Ascending aorta (tissue), 2 donors: ENCODE data around the gene COTL1. TPM values are rescaled to one million over a fixed set of nuclear protein-coding genes. Genes with fewer than 3 reads are reported as not detected.

ENCODE experiments used
- DNase-seq, 2 donors: peaks; one replicate each; pipeline ENCODE4 v3.0.0-alpha.2; 2019; ENCODE audit warnings: low spot score in 2 of 2
- H3K27ac ChIP-seq, 2 donors: fragments of 200-600 bp; sonication (generic); one replicate each; pipeline ENCODE4 v1.5.1; 2016 to 2017; ENCODE audit warnings: mild to moderate bottlenecking in 1 of 2
- H3K27me3 ChIP-seq: fragments of 200-600 bp; sonication (generic); one replicate; pipeline ENCODE4 v1.5.1; 2017
- H3K36me3 ChIP-seq, 2 donors: fragments of 200-600 bp; sonication (generic); one replicate each; pipeline ENCODE4 v1.5.1; 2016
- H3K4me1 ChIP-seq, 2 donors: fragments of 200-600 bp; sonication (generic); one replicate each; pipeline ENCODE4 v1.5.1; 2016 to 2017; ENCODE audit warnings: mild to moderate bottlenecking in 1 of 2
- H3K4me3 ChIP-seq, 2 donors: fragments of 200-600 bp; sonication (generic); one replicate each; pipeline ENCODE4 v1.5.1; 2016 to 2017; ENCODE audit warnings: mild to moderate bottlenecking in 1 of 2
- H3K9me3 ChIP-seq, 2 donors: fragments of 200-600 bp; sonication (generic); one replicate each; pipeline ENCODE4 v1.5.1; 2016
- intact Hi-C: fragments of 100-400 bp; cut with DNase I; formaldehyde crosslinking; loops from one replicate; pipeline ENCODE4 v1.15.1; 2023
- total RNA-seq: library from RNA; depleted of rRNA; stranded (reverse); fragments of >200 nt; gene quantifications from one replicate; pipeline ENCODE4 v1.1.0, GENCODE V29; 2016
- TF ChIP-seq, protein P1 (sequence below), 3 experiments: fragments of 200-600 bp in 2 of 3; fragments of 450-650 bp in 1 of 3; sonication (generic) in 2 of 3; IDR thresholded peaks; one replicate each; pipeline ENCODE4 v1.5.1; 2016 to 2019; ENCODE audit warnings: antibody characterized with exemption in 3 of 3, mild to moderate bottlenecking in 1 of 3, moderate library complexity in 1 of 3

COTL1 gene
- total RNA-seq, 1 donor from 2014 or later, result 120 TPM

DNA sequence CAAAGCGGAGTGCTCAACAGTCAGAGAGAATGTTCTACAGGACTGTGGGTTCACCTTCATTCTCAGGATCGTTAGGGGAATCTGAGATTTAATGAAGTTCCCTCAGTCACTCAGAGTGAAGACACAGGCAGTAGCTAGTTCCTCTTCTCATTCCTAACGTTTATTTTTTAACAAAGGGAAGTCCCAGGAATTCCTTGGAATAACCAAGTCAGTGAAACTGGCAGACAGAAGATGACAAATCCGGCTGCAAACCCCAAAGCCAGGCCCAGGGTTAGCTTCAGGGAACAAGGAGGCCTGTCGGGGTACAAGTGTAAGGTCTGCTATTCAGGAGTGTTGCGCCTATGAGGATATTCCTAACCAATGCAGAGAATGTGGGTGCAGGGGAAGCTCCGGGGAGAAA lies 42.0 kb downstream of the COTL1 start:
- intact Hi-C loops, result no loop called here
- TF ChIP-seq, protein P1, sequence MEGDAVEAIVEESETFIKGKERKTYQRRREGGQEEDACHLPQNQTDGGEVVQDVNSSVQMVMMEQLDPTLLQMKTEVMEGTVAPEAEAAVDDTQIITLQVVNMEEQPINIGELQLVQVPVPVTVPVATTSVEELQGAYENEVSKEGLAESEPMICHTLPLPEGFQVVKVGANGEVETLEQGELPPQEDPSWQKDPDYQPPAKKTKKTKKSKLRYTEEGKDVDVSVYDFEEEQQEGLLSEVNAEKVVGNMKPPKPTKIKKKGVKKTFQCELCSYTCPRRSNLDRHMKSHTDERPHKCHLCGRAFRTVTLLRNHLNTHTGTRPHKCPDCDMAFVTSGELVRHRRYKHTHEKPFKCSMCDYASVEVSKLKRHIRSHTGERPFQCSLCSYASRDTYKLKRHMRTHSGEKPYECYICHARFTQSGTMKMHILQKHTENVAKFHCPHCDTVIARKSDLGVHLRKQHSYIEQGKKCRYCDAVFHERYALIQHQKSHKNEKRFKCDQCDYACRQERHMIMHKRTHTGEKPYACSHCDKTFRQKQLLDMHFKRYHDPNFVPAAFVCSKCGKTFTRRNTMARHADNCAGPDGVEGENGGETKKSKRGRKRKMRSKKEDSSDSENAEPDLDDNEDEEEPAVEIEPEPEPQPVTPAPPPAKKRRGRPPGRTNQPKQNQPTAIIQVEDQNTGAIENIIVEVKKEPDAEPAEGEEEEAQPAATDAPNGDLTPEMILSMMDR (IDR thresholded peaks at IDR 0.05), result no peak
- Histone ChIP-seq H3K4me1 (no peaks in the 10 kb centered on the region), H3K9me3 (no peaks in the 10 kb centered on the region), H3K4me3 (no peak overlapping the region), H3K36me3 (no peaks in the 10 kb centered on the region), H3K27ac (no peak overlapping the region), H3K27me3 (no peaks in the 10 kb centered on the region)
- no peak for DNase-seq

DNA sequence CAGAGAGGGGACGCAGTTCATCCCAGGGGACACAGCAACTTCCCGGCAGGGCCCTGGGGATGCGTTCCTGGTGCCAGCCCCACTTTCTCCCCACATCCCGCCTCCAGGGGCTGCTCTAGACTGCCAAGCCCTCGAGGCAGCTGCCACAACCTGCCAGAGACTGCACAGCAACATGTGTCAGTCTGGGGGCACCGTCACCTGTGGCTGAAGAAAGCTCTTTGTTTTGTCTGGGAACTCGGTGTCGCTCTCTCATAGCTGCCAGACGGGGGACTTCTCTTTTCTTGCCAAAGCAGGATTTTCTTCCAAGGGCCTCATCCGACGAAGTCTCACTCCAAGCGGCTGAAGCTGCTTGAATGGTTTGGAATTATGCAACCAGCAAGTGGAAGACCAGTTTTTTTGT lies 43.7 kb downstream of the COTL1 start:
- no peak overlapping the region for H3K27ac ChIP-seq
- no peaks in the 10 kb centered on the region for H3K27me3 ChIP-seq
- no peaks in the 10 kb centered on the region for H3K36me3 ChIP-seq
- TF ChIP-seq, protein P1 (IDR thresholded peaks at IDR 0.05), result no peak
- no peaks in the 10 kb centered on the region for H3K4me1 ChIP-seq
- no peak for DNase-seq
- intact Hi-C loops, result no loop called here
- no peak overlapping the region for H3K4me3 ChIP-seq
- H3K9me3 ChIP-seq, result no peaks in the 10 kb centered on the region

DNA sequence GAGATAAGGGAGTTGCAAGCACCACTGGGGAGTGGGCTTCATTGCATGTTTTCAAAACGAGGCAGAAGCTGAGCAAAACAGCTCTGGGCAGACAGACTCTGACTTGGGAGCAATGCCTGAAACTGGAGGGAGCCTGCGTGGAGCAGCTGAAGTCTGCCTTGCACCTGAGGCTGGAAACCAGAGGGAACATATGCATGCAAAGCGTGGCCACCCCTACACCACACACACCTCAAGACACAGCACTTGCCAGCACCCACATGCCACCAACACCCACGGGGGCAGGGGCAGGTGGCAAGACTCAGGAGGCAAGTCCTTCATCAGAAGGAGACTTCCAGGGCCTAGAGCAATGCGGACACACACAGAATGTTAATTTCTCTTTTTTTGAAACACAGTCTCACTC lies 45.8 kb downstream of the COTL1 start:
- intact Hi-C loops, result no loop called here
- H3K4me3 ChIP-seq, result no peak overlapping the region
- H3K9me3 ChIP-seq, result no peaks in the 10 kb centered on the region
- no peaks in the 10 kb centered on the region for H3K27me3 ChIP-seq
- H3K4me1 ChIP-seq, result no peaks in the 10 kb centered on the region
- TF ChIP-seq, protein P1 (IDR thresholded peaks at IDR 0.05), result no peak
- DNase-seq, result no peak
- H3K36me3 ChIP-seq, result no peaks in the 10 kb centered on the region
- H3K27ac ChIP-seq, result no peak overlapping the region

DNA sequence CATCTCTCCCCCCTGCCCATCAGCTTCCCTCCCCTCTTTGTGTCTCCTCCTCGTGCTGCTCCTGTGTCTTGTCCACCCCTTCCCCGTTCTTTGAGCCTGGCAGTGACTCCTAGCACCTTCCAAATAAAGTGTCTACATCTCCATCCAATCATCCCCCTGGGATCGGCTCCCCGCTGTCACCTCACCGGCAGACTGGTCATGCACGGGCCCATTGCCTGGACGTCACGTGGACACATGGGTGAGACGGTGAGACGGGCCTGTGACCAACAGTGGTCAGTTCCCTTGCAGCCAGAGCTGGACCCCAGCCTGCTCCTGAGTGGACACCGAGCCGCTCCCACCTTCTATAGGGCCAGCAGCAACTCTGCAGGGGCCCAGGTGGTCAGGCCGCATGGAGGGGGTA lies 46.4 kb downstream of the COTL1 start:
- Histone ChIP-seq H3K9me3 (no peaks in the 10 kb centered on the region), H3K4me1 (no peaks in the 10 kb centered on the region), H3K27ac (no peak overlapping the region), H3K4me3 (no peak overlapping the region), H3K27me3 (no peaks in the 10 kb centered on the region), H3K36me3 (no peaks in the 10 kb centered on the region)
- TF ChIP-seq, protein P1 (IDR thresholded peaks at IDR 0.05), result no peak
- intact Hi-C loops, result no loop called here
- no peak for DNase-seq

DNA sequence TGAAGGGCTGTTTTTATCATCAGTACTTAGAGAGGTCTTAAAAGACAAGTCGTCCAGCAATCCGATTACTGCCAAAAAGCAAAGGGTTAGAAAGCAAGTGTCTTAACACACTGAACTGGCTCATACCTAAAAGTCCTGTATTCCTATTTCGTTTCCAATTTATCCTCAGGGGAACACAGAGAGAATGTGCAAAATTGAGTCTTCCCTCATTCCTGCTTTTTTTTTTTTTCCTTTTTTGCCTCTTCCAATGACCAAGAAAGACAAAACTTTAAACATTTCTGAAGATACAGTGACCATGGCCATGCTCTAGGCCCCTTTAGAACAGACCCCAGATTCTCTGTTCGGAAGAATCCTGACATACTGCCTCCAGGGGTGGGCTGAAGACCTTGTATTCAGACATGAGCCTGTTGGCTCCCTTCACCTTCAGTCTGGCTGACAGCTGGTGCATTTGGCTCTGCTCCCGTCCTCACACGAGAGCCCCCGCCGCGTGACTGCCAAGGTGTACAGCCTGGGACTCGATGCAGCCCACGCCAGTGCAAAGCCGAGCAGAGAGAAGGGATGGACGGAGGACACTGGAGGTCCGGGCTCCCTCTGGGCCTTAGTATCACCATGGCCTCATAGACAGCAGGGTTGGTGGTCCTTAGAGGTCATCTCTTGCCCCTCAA lies 47.0 kb downstream of the COTL1 start:
- DNase-seq, result no peak
- H3K27ac ChIP-seq, result no peak overlapping the region
- TF ChIP-seq, protein P1 (IDR thresholded peaks at IDR 0.05), result no peak
- no peaks in the 10 kb centered on the region for H3K4me1 ChIP-seq
- no peak overlapping the region for H3K4me3 ChIP-seq
- H3K9me3 ChIP-seq, result no peaks in the 10 kb centered on the region
- no peaks in the 10 kb centered on the region for H3K27me3 ChIP-seq
- intact Hi-C loops, result no loop called here
- no peaks in the 10 kb centered on the region for H3K36me3 ChIP-seq
